VCaP (cell line): Measurements from ENCODE around the gene SLC30A4.

Source experiments
- H3K27ac ChIP-seq: fragments of 450-650 bp; 2 replicates; pipeline ENCODE4 v1.5.1; 2017
- TF ChIP-seq, protein P1 (sequence below): fragments of 450-650 bp; conservative IDR thresholded peaks from 2 replicates; pipeline ENCODE4 v1.5.1; 2017; ENCODE audit warnings: mild to moderate bottlenecking, moderate library complexity

SLC30A4 gene

DNA sequence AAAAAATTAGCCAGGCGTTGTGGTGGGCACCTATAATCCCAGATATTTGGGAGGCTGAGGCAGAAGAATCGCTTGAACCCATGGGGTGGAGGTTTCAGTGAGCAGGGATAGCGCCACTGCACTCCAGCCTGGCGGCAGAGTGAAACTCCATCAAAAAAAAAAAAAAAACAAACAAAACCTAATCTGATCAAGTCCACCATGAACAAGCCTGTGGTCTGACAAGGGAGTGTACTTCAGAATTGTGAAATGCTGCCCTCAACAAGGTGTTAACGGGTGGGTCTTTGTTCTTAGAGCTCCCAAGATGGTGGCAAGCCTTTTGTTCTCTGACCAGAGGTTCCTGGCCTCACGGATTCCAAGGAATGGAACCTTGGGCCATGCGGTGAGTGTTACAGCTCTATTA is 24.2 kb upstream of the SLC30A4 start:
- H3K27ac ChIP-seq = no peak overlapping the region
- TF ChIP-seq, protein P1, sequence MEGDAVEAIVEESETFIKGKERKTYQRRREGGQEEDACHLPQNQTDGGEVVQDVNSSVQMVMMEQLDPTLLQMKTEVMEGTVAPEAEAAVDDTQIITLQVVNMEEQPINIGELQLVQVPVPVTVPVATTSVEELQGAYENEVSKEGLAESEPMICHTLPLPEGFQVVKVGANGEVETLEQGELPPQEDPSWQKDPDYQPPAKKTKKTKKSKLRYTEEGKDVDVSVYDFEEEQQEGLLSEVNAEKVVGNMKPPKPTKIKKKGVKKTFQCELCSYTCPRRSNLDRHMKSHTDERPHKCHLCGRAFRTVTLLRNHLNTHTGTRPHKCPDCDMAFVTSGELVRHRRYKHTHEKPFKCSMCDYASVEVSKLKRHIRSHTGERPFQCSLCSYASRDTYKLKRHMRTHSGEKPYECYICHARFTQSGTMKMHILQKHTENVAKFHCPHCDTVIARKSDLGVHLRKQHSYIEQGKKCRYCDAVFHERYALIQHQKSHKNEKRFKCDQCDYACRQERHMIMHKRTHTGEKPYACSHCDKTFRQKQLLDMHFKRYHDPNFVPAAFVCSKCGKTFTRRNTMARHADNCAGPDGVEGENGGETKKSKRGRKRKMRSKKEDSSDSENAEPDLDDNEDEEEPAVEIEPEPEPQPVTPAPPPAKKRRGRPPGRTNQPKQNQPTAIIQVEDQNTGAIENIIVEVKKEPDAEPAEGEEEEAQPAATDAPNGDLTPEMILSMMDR = no peak

DNA sequence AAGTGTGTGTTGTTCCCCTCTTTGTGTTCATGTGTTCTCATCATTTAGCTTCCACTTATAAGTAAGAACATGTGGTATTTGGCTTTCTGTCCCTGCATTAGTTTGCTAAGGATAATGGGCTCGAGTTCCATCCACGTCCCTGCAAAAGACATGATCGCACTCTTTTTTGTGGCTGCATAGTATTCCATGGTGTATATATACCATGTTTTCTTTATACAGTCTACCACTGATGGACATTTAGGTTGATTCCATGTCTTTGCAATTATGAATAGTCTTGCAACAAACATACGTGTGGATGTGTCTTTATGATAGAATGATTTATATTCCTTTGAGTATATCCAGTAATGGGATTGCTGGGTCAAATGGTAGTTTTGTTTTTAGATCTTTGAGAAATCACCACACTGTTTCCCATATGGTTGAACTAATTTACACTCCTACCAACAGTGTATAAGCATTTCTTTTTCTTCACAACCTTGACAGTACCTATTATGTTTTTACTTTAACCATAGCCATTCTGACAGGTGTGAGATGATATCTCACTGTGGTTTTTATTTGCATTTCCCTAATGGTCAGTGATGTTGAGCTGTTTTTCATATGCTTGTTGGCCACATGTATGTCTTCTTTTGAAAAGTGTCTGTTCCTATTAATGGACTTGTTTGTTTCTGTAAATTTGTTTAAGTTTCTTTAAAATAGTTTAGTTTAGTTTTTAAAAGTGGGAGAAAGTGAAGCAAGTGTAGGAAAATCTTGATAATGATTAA is 21.9 kb upstream of the SLC30A4 start:
- H3K27ac ChIP-seq = no peak overlapping the region
- TF ChIP-seq, protein P1 = no peak

DNA sequence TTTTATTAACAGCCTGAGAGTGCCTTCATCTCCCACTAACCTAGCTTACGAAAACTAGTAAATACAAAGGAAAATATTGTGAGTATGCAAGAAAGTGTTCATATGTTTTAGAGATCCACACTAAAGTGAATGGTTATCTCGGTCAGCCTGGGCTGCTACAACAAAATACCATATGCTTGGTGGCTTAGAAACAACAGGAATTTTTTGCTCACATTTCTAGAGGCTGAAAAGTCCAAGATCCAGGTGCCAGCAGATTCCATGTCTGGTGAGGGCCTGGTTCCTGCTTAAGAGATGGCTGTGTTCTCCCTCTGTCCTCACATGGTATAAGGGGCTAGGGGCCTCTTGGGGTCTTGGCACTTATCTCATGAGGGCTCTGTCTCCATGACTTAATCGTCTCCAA is 20.5 kb upstream of the SLC30A4 start:
- TF ChIP-seq, protein P1 = no peak
- no peak overlapping the region for H3K27ac ChIP-seq

DNA sequence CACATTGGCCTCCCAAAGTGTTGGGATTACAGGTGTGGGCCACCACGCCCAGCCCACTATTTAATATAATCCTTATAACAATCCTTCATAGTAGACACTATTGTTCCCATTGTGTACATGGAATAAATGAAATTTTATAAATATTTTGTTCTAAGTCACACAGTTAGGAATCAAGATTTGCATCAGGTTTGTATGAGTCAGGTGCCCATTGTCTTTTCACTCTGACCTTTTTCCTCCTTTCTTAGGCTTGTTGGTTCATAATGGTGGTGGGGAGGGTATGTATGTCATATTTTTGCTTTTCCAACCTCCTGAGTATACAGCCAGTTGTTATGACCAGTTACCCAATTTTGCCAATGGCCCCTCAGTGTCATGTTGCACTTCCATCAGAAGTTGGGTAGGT is 18.0 kb upstream of the SLC30A4 start:
- H3K27ac ChIP-seq = no peak overlapping the region
- TF ChIP-seq, protein P1 = no peak

DNA sequence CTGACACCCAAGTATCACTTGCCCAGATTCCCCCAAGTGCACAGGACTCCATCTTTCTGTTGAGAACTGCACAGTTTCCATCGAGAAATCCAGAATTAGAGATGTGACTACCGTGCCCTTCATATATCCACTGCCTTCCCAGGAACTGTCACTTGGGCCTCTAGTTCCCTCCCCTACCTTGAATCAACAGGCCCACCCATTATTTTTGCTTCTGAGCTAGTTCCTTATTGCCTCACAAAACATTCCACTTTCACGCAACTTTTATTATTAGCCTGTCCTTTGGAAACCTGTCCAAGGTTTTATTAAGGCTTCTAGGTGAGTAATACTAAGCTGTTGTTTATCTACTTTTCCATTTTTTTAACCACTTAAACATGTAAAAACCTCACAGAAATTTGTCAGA is 17.1 kb upstream of the SLC30A4 start:
- no peak overlapping the region for H3K27ac ChIP-seq

DNA sequence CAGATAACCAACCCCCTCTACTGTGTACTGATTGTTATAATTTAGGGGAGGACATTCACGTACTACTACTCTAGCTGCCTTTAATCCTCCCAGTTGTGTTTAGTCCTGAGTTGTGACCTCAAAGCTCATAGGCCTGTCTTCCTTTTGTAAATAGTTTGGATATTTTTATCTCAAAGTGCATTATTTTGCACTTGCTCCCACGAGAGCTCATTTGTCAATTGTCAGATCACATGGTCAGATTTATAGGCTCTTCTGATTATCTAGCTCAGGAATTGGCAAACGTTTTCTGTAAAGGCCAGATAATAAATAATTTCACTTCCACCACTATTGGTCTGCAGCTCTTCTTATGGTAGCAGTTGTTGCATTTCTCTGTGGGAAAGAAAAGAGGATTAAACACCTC is 14.4 kb upstream of the SLC30A4 start:
- TF ChIP-seq, protein P1 = no peak
- H3K27ac ChIP-seq = peak overlapping the region; percentile 36

More for the DNA sequence above, 17.1 kb upstream of the SLC30A4 start:
- TF ChIP-seq, protein P1 = no peak

DNA sequence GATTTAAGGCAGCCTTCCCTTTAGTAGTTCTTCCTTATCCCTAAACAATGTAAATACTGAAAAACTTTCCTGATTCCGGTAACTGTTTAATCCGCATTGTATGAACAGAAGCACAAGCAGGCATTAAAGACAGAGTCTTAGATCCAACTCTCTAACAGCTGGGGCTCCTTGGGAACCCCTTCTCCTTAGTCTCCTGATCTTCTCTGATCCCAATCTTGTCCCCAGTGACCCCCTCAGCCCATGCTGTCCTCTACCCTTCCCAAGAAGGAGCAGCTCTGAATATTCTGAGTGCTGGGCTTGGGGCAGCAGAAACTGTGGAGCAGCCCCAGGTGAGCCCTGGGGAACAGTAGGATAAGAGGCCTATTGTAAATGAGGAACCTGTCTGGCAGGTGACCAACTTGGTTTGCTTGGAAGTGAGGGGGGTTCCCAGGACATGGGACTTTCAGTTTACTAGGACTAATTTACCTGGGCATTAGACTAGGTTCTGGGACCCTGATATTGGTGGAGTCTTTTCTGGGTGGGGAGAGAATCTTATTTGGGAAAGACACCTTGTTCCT is 13.0 kb upstream of the SLC30A4 start:
- no peak overlapping the region for H3K27ac ChIP-seq
- TF ChIP-seq, protein P1 = no peak
